ENCODE data around the gene NGEF.
"Not testable (repeated sequence)": the region's sequence is repeated elsewhere in the genome, so short reads cannot be mapped to it uniquely, and the experiment has no call there.

Gene NGEF

GRCh38 chr2:233020454-233020853, 7.4 kb upstream of the NGEF start:
- DNase-seq = no peak

- DNase-seq = not testable (repeated sequence)
Measured at GRCh38 chr2:233019610-233020009, 6.6 kb upstream of the NGEF start.

- no peak for DNase-seq
Measured at GRCh38 chr2:233017947-233018346, 4.9 kb upstream of the NGEF start.

DNA sequence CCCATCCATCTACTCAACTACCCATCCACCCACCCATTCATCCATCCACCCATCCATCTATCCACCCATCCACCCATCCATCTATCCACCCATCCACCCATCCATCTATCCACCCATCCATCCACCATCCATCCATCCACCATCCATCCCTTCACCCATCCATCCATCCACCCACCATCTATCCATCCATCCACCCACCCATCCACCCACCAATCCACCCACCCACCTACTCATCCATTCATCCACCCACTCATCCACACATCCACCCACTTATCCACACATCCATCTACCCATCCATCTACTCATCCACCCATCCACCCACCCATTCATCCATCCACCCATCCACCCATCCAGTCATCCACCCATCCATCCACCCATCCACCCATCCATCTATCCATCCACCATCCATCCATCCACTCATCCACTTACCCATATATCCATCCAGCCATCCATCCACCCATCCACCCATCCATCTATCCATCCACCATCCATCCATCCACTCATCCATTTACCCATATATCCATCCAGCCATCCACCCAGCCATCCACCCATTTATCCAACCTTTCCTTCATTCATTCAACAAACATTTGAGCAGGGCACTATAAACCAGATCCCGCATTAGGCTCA, 2.1 kb upstream of the NGEF start:
- DNase-seq = no peak

DNA sequence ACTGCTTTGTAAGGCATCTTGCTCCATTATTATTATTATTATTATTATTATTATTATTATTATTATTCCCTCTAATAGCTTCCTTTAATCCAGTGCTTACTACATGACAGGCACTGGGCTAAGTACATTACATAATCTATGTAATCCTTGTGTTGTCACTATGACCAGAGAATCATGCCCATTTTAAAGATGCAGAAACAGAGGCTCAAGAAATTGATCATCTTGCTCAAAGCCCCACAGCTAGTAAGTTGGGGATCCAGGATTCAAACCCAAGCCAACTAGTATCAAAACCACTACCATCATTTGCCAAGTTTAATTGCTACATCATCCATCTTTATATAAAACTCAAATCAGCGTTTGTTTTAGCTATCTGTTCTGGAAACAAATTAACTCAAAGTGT, 594 bp upstream of the NGEF start:
- DNase-seq = no peak

DNA sequence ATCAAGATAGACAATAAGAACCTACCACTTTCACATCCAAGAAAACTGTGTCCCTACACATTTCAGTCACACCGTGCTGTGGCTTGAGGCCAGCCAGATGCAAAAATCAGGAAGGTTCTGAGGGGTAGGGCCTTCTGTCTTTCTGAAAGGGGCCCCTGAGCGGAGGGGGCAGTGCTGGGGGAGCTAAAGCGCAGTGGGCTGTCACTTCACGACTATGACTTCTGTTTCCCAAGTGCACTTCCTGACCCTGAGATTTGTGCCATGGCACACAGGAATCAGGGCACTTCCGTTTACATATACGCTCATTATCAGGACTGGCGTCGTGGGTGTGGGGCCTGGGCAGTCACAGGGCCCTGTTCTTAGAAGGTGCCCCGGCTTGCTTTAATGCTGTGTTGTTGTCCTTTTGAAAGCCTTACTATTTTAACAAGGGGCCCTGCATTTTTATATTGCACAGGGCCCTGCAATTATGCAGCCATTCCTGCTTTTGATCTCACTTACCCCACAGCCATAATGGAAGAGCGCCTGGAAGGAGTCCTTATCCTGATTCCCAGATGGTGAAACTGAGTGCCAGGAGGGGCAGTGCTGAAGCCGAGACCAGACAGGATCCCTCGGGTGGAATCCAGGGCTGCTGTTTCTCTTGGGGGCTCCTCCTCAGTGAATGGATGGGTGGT, 620 bp downstream of the NGEF start:
- no peak for DNase-seq

- DNase-seq = no peak
Measured at GRCh38 chr2:233011702-233012131, 1.3 kb downstream of the NGEF start.

- DNase-seq = no peak
Measured at GRCh38 chr2:233011268-233011650, 1.8 kb downstream of the NGEF start.

DNA sequence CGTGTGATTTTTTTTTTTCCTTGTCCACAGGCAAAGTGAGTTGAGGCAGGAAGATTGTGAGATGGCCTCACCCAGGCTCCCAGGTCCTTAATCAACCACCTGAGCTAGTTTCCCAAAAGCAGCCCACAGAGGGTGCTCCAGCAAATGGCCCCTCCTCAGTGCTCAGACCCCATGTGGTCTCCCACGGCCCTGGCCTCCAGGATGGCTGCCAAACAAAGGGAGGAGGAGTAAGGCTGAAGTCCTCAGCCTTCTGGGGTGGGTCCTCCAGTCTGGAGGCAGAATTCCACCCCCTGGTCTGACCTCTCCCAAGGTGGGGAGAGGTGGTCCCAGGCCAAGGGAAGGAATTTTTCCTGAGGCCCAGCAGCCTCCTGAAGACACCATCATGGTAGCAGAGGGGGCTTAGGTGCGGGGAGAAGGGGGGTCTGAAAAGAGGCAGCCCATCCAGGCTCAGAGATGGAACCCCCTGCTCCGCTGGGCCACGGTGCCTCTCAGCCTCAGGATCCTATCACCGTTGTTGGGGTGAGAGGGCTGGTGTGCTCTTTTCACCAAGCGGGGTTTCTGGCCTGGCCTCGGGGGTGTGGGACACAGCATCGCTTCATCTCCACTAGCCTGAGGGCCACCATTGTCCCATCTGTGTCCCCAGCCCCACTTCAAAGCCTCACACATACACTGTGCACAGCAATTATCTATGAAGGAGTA, 2.3 kb downstream of the NGEF start:
- DNase-seq = no peak

- no peak for DNase-seq
Measured at GRCh38 chr2:233009661-233010060, 3.4 kb downstream of the NGEF start.

DNA sequence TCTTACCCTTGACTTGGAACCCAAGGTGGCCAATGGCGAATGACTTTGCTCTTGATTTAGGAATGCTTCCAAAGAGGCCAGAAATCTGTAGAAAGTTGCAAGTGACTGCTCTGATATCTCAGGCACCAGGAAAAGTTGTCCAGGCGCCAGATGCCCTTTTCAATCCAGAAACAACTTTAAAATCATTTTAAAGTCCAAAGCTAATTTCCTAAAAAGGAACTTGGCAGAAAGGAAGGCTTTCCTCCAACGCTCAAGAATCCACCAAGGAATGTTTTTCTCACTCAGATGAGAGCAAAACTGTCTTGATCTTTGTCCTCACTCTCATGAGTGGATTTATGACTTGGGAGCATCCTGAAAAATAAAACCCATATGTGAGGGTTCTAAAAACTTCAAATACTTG, 5.3 kb downstream of the NGEF start:
- no peak for DNase-seq

GRCh38 chr2:233007270-233007669, 5.8 kb downstream of the NGEF start:
- DNase-seq = no peak

DNA sequence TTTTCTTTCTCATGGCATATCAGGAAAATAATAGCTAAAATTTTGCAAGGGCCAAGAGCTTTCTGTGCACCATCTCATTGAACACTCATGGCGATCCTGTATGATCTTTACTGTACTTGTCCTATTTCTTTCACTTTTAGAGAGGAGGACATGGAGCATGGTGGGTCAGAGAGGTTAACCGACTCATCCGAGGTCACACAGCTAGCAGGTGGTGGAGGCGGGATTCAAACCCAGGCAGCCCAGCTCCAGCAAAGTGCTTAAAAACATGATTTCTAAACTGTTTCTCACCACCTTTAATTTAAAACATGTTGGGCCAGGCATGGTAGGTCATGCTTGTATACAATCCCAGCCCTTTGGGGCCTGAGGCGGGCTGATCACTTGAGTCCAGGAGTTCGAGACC, 6.4 kb downstream of the NGEF start:
- DNase-seq = no peak

GRCh38 chr2:233005096-233005495, 8.0 kb downstream of the NGEF start:
- no peak for DNase-seq

- no peak for DNase-seq
Measured at GRCh38 chr2:233003658-233004555, 9.1 kb downstream of the NGEF start.

DNA sequence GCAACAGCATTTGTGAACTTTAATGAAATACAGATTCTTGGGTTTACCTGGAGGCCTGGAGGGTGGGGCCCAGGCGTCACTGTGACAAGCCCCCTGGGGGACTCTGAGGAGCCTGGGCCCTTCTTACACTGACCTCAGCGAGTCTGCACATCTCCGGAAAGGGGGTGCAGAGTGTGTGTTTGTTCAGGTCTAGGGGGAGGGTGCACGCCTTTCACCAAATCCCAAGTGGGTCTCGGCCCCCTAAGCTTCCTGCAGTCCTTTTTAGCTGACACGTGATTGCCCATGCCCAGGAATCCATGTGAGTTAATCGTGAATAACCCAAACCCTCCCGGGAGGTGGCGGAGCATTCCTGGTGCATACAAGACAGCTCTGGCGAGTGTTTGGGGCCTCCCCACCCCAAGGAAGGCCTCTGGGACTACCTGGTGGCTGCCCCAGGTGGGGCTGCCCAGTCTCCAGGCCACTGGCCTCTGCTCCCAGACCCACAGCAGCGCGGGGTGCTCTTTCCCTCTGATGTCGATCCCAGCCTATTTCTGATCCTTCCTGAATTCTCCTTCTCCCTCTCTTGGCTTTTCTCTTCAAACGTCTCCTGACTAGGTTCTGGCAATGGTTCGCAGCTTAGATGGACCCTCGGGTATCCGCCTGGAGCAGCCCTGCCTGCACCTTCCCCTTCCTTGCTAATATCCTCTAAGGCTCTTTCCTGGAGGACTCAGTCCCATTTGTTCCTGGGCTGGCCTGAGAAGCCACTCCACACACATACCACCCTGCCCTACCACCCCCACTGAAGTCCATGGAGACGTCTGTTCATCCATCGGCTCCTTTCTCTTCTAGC, 10.0 kb downstream of the NGEF start:
- no peak for DNase-seq

- DNase-seq = no peak
Measured at GRCh38 chr2:233000886-233001750, 11.9 kb downstream of the NGEF start.

DNA sequence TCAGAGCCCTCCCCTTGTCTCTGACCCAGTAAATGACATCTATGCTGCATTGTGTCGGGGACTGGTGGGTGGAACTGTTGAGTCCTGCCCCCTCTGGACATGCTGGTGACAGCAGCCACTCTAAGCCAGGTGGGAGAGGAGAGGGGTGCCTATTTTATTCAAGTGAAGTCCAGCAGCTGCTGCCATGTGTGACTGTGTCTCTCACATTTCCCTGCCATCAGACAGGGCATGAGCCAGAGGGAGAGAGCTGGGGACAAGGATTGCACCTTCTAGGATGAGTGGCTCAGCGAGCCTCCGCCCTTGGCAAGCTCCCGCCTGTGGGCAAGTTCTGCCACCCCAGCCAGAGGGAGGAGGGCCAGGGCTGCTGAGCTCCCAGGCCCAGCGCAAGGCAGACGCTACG, 13.7 kb downstream of the NGEF start:
- DNase-seq = no peak

- no peak for DNase-seq
Measured at GRCh38 chr2:232998666-232998985, 14.4 kb downstream of the NGEF start.

DNA sequence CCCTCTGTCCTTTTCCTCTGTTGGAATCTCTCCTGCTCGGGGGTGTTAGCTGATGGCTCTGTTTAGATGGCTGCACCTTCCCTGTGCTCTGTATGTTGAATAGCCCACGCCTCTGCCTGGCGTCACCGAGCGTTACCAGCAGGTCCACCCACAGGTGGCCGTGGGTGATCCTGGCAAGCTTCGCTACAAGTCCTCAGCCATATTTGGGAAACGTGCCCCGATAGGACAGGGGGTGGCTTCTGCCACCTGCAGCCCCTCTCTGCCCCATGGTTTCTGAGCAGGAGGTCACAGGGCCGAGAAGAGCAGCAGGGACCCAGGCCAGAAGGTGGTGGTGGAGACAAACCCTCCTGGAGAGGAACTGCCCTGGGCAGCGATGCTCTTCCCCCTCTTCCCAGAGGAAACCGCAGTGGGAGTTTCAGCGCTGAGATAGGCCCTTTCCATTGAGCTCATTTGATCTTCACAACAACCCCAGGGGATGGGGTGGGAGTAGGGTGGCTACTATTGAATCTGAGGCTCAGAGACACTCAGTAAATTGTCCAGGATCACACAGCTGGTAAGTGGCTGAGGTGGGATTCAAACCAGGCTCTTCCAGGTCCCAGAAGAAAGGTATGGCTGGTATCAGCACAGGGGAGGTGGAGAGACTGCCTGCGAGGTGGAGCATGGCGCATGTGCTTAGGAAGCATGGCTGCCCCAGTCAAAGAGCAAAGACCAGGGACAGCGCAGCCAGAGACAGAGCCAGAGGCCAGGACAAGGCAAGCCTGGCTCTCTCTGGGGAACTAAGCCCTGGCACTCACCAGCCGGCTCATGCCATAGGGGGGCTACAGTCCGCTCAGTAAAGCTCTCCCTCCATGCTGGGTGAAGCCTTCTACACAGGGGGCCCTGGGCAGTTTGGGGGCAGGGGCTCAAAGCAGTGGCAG, 15.0 kb downstream of the NGEF start:
- DNase-seq = no peak
